CD1c-positive myeloid dendritic cell (primary cell): ENCODE results near the gene TTC5.
"Not testable (repeated sequence)": the region's sequence is repeated elsewhere in the genome, so short reads cannot be mapped to it uniquely, and the experiment has no call there.

Source experiments
- DNase-seq: peaks from one replicate; pipeline ENCODE4 v3.0.0-alpha.2; 2016; ENCODE audit errors: extremely low spot score

TTC5 gene

DNA sequence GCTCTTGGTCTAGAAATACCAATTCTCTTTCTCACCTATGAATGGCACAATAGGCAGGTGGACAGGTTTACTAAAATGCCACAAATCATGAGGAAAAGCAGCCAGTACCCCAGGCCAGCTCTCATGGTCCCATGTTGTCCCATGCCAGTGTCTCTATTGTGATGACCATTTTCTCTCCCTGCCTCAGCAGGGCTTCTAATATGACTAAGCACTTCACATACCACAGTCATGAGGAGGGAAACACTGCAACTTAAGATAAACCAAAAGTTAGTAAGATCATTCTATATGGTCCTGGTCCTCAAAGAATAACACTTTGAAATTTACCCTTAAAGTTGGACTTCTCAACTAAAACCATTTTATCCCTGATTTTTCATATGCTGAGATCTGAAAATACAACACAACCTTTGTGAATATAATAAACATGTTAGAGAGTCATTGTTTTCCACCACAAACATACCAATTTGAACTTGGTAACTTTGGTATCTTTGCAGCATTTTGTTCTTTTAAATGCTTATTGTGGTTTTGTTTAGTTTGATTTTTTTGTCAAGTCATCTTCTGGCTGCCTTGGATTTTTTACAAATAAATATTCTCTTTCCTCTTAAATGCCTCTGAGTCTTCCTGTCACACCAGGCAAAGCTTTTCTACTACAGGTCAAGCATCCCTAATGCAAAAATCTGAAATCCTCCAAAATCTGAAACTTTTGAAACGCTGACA, 3.6 kb downstream of the TTC5 start:
- DNase-seq: no peak

DNA sequence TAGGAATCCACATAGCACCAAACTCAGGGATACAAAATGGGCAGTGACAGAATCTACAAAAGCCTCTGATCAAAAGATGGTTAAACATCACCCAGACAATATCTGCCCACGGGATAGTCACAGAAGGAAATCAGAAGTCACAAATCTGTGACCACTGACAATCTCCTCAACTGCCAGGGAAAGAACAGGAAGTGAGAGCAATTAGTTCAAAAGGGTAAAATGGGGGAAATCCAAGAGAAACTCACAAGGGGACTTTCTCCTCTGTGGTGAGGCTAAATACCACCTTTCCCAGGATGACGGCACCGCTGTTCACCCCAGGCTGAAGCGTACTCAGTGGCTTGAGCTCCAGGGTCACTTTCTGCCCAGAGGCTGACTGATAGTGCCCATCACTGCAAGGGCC, 10.7 kb downstream of the TTC5 start:
- DNase-seq: peak; percentile 67

DNA sequence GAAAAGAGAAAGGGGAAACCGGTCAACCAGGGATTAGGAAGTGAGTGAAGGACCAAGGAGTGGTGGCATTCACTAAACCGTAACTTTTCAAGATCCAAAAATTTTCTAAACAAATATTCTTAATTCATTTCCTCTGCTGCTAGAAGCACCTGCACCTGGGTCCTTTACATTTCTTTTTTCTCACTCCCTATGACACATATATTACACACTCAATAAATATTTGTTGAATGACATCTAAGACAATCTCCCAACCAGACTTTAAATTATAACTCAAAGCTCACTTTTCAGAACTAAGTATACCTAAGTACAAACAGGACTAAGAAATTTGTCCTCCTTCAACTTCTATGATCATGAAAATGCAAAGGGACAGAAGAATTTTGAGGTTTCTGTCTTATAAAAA, 11.1 kb downstream of the TTC5 start:
- DNase-seq: no peak

DNA sequence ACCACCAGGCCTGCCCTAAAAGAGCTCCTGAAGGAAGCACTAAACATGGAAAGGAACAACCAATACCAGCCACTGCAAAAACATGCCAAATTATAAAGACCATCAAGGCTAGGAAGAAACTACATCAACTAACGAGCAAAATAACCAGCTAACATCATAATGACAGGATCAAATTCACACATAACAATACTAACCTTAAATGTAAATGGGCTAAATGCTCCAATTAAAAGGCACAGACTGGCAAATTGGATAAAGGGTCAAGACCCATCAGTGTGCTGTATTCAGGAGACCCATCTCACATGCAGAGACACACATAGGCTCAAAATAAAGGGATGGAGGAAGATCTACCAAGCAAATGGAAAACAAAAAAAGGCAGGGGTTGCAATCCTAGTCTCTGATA, 23.8 kb downstream of the TTC5 start:
- not testable (repeated sequence) for DNase-seq

DNA sequence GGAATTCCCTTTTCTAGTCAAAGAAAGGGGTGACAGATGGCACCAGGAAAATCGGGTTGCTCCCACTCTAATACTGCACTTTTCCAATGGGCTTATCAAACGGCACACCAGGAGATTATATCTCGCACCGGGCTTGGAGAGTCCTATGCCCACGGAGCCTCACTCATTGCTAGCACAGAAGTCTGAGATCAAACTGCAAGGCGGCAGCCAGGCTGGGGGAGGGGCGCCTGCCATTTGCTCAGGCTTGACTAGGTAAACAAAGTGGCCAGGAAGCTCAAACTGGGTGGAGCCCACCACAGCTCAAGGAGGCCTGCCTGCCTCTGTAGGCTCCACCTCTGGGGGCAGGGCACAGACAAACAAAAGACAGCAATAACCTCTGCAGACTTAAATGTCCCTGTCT, 25.5 kb downstream of the TTC5 start:
- DNase-seq: not testable (repeated sequence)

DNA sequence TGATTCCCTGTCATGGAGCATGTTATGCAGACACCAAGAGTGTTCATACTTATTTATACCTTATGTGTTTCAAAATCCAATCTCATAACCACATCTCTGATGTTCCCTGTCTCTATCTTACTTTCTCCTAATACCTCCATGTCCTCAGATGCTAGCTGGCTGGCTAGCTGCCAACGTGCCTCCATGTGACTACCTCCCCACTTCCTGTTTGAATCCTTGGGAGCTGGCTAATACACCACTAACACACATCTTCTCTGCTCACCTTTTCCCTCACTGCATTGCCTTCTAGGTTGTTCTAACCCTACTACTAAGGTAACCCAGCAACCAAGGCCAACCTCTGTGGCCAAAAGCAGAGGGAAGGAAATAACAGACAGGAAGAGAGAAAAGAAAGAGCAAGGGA, 27.3 kb downstream of the TTC5 start:
- no peak for DNase-seq

DNA sequence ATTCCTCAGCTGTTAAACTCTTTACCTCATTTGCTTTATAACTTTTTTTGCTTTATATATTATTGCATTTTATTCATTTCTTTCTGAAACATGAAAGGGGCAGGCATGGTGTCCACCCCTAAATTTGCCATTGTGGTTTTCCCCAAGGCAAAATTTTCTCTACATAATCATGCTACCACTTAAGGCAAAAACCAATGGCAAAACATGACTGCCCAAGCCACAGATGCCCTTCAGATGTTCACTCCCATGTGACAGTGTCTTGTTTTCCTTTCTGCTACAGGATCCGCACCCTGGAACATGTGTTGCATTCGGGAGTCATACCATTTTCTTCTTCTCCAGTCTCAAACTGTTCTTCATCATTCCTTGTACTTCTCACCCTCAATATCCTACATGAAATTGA, 28.3 kb downstream of the TTC5 start:
- no peak for DNase-seq

DNA sequence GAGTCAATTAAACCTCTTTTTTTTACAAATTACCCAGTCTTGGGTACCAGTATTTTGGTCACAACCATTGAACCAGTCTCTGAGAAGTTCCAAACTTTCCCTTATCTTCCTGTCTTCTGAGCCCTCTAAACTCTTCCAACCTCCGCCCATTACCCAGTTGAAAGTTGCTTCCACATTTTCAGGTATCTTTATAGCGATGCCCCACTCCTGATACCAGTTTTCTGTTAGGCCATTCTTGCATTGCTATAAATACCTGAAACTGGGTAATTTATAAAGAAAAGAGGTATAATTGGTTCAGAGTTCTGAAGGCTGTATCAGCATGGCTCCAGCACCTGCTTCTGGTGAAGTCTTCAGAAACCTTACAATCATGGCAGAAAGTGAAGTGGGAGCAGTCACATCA, 31.7 kb downstream of the TTC5 start:
- DNase-seq: no peak

DNA sequence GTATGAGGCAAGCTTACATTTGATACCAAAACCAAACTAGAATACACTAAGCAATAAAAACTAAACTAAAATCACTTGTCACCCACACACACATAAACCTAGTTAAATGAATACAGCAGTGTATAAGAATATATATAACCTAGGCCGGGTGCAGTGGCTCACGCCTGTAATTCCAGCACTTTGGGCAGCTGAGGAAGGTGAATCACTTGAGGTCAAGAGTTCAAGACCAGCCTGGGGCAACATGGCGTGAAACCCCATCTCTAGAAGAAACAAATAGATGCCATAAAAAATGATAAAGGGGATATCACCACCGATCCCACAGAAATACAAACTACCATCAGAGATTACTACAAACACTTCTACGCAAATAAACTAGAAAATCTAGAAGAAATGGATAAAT, 41.4 kb downstream of the TTC5 start:
- DNase-seq: not testable (repeated sequence)

DNA sequence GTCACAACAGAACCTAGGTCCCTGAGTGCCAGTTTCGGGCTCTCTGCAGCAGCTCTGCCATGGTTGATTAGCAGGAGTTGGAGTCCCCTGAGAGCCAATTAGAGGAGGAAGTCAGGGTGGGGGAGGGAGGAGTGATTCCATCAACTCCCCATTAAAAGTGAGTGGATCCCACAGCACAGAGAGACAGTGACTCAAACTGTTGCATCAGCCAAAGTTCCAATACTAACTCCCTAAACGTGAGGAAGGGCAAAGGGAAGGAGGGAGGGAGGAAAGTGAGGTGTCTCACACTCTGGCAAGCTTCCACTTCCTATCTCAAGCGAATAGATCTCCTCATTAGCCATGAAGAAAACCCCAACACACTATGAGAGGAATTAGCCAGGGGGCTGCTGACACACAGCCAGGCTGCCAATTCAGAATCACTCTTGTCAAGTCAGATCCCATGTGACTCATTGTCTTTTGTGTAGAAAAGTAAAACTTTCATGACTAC, 43.1 kb downstream of the TTC5 start:
- DNase-seq: no peak

DNA sequence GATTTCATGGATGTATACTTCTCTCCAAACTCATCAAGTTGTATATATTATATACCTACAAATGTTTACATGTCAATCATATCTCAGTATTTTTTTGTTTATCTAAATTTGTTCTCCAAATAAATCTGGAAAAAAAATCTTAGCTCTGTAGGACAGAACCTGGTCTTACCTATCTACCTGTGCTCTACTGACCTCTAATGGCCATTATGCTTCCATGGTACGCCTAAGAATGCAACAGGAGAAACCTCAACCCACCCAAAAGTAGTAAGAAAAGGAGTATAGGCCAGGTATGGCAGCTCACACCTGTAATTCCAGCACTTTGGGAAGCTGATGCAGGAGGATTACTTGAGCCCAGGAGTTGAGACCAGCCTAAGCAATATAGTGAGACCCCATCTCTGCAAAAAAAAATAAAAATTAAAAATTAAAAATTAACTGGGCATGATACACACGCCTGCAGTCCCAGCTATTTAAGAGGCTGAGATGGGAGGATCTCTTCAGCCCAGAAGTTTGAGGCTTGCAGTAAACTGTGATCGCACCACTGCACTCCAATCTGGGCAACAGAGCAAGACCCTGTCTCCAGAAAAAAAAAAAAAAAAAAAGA, 58.0 kb downstream of the TTC5 start:
- DNase-seq: no peak
